B cell (primary cell): ENCODE measurements around the gene TMEM9.

ENCODE experiments used
- CTCF ChIP-seq: fragments of 200-600 bp; IDR thresholded peaks from one replicate; pipeline ENCODE4 v1.8.0; 2022; ENCODE audit warnings: antibody characterized with exemption, mild to moderate bottlenecking
- EZH2 ChIP-seq: IDR thresholded peaks from 2 replicates; pipeline ENCODE4 v1.6.1; 2012; ENCODE audit warnings: borderline replicate concordance, low read depth, mild to moderate bottlenecking, moderate library complexity, low read length; ENCODE audit not compliant: insufficient read depth, poor library complexity, severe bottlenecking

DNA sequence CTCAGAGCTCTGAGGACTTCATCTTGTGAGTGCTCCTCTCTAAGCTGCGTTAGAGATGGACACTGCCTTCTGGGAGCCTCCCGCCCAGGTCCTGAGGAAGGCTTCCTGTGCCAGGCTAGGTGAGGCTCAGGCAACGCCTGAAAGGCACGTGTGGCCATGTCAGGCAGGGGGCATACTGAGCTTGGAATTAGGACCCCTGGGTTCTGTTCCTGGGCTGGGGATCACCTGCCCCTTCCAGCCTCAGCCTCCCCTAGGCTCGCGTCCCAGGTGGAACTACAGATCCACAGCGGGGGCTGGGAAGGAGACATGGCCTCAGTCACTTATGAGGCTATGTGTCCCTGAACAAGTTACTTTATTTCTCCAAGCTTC lies 17.3 kb downstream of the TMEM9 start:
- TF ChIP-seq CTCF (no peak), EZH2 (no peak)
